OCI-LY3 (cell line): Measurements from ENCODE around the gene PATZ1.

Experiments
- H2AFZ ChIP-seq: fragments of 200-600, 300-600 bp; shearing (Covaris generic); 2 replicates; pipeline ENCODE4 v1.6.0; 2014; ENCODE audit warnings: antibody characterized with exemption, low read depth, low read length
- H3K27ac ChIP-seq: fragments of 200-600, 300-600 bp; sonication (generic); 2 replicates; pipeline ENCODE4 v1.5.1; 2014; ENCODE audit warnings: mild to moderate bottlenecking, low read length, moderate library complexity, mixed read lengths
- H3K27me3 ChIP-seq: fragments of 200-600, 300-600 bp; sonication (generic); 2 replicates; pipeline ENCODE4 v1.6.1; 2014; ENCODE audit warnings: low read depth, low read length, mixed read lengths
- H3K36me3 ChIP-seq: fragments of 200-600, 300-600 bp; sonication (generic); replicated peaks from 2 replicates; pipeline ENCODE3; 2014; ENCODE audit warnings: low read depth, low read length, mixed read lengths
- H3K4me1 ChIP-seq: fragments of 300-600, 200-600 bp; sonication (generic); 2 replicates; pipeline ENCODE4 v1.6.1; 2014; ENCODE audit warnings: low read length, mixed read lengths
- H3K4me2 ChIP-seq: fragments of 200-600, 300-600 bp; sonication (generic); 2 replicates; pipeline ENCODE4 v1.6.1; 2014; ENCODE audit warnings: low read length, mixed read lengths
- H3K4me3 ChIP-seq: fragments of 300-600, 200-600 bp; sonication (generic); 2 replicates; pipeline ENCODE4 v1.5.1; 2014; ENCODE audit warnings: antibody characterized with exemption, mild to moderate bottlenecking, low read length, moderate library complexity
- H3K79me2 ChIP-seq: fragments of 300-600, 200-600 bp; shearing (Covaris generic); 2 replicates; pipeline ENCODE4 v1.6.1; 2014; ENCODE audit warnings: mild to moderate bottlenecking, low read length, mixed read lengths
- H3K9ac ChIP-seq: fragments of 300-600, 200-600 bp; shearing (Covaris generic); 2 replicates; pipeline ENCODE4 v1.6.0; 2014; ENCODE audit warnings: mild to moderate bottlenecking, low read length, moderate library complexity
- H3K9me3 ChIP-seq: fragments of 200-600, 300-600 bp; shearing (Covaris generic); 2 replicates; pipeline ENCODE4 v1.6.1; 2014; ENCODE audit warnings: low read length, mixed read lengths; ENCODE audit not compliant: insufficient read depth
- H4K20me1 ChIP-seq: fragments of 200-600, 300-600 bp; sonication (generic); 2 replicates; pipeline ENCODE4 v1.6.1; 2016; ENCODE audit warnings: low read length, mixed read lengths; ENCODE audit not compliant: insufficient read depth
- CTCF ChIP-seq: fragments of 200-600, 300-600 bp; sonication (generic); IDR thresholded peaks from 2 replicates; pipeline ENCODE4 v1.5.1; 2014; ENCODE audit warnings: antibody characterized with exemption, low read length, low read depth
- EZH2phosphoT487 ChIP-seq: fragments of 200-600 bp; shearing (Covaris generic); IDR thresholded peaks from 2 replicates; pipeline ENCODE4 v1.6.1; 2018; ENCODE audit warnings: antibody characterized with exemption, mixed run types, low read depth

The PATZ1 gene

GRCh38 chr22:31281733-31282132 lies 64.4 kb downstream of the PATZ1 start:
- no peak overlapping the region for H3K4me2 ChIP-seq
- H3K4me1 ChIP-seq = no peaks in the 10 kb centered on the region
- no peak overlapping the region for H3K4me3 ChIP-seq
- no peak overlapping the region for H3K9ac ChIP-seq
- H3K27me3 ChIP-seq = no peaks in the 10 kb centered on the region
- no peaks in the 10 kb centered on the region for H3K79me2 ChIP-seq
- no peaks in the 10 kb centered on the region for H3K9me3 ChIP-seq
- H3K36me3 ChIP-seq = peaks cover 25% of the 10 kb centered on the region
- no peak for TF ChIP-seq CTCF
- no peaks in the 10 kb centered on the region for H4K20me1 ChIP-seq
- no peak overlapping the region for H2AFZ ChIP-seq
- H3K27ac ChIP-seq = no peak overlapping the region

DNA sequence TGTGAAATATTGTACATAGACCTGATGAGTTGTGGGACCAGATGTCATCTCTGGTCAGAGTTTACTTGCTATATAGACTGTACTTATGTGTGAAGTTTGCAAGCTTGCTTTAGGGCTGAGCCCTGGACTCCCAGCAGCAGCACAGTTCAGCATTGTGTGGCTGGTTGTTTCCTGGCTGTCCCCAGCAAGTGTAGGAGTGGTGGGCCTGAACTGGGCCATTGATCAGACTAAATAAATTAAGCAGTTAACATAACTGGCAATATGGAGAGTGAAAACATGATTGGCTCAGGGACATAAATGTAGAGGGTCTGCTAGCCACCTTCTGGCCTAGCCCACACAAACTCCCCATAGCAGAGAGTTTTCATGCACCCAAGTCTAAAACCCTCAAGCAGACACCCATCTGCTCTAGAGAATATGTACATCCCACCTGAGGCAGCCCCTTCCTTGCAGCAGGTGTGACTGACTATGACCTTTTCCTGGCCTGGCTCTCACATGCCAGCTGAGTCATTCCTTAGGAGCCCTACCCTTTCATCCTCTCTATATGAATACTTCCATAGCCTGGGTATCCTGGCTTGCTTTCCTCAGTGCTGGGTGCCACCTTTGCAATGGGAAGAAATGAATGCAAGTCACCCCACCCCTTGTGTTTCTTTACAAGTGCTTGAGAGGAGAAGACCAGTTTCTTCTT lies 66.2 kb downstream of the PATZ1 start:
- Histone ChIP-seq H3K4me2 (no peak overlapping the region), H4K20me1 (no peaks in the 10 kb centered on the region), H3K4me3 (no peak overlapping the region), H3K27me3 (no peaks in the 10 kb centered on the region), H3K79me2 (no peaks in the 10 kb centered on the region), H3K36me3 (peaks cover 34% of the 10 kb centered on the region), H3K9ac (no peak overlapping the region), H3K27ac (no peak overlapping the region), H3K4me1 (no peaks in the 10 kb centered on the region), H3K9me3 (no peaks in the 10 kb centered on the region), H2AFZ (no peak overlapping the region)
- TF ChIP-seq CTCF (no peak), EZH2phosphoT487 (no peak)

GRCh38 chr22:31279327-31279669 lies 66.8 kb downstream of the PATZ1 start:
- no peaks in the 10 kb centered on the region for H3K79me2 ChIP-seq
- no peak for TF ChIP-seq CTCF
- TF ChIP-seq EZH2phosphoT487 = no peak
- no peak overlapping the region for H3K9ac ChIP-seq
- no peaks in the 10 kb centered on the region for H3K9me3 ChIP-seq
- H2AFZ ChIP-seq = no peak overlapping the region
- H3K27ac ChIP-seq = no peak overlapping the region
- H3K36me3 ChIP-seq = peaks cover 39% of the 10 kb centered on the region
- no peak overlapping the region for H3K4me2 ChIP-seq
- no peaks in the 10 kb centered on the region for H3K27me3 ChIP-seq
- H4K20me1 ChIP-seq = no peaks in the 10 kb centered on the region
- no peak overlapping the region for H3K4me3 ChIP-seq
- H3K4me1 ChIP-seq = no peaks in the 10 kb centered on the region

DNA sequence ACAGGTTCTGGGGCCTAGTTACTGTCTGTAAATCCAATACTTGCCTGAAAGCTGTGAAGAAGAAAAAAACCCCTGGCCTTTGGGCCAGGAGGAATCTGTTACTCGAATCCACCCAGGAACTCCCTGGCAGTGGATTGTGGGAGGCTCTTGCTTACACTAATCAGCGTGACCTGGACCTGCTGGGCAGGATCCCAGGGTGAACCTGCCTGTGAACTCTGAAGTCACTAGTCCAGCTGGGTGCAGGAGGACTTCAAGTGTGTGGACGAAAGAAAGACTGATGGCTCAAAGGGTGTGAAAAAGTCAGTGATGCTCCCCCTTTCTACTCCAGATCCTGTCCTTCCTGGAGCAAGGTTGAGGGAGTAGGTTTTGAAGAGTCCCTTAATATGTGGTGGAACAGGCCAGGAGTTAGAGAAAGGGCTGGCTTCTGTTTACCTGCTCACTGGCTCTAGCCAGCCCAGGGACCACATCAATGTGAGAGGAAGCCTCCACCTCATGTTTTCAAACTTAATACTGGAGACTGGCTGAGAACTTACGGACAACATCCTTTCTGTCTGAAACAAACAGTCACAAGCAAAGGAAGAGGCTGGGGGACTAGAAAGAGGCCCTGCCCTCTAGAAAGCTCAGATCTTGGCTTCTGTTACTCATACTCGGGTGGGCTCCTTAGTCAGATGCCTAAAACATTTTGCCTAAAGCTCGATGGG lies 67.4 kb downstream of the PATZ1 start:
- no peaks in the 10 kb centered on the region for H3K4me1 ChIP-seq
- H3K4me3 ChIP-seq = no peak overlapping the region
- no peaks in the 10 kb centered on the region for H3K79me2 ChIP-seq
- no peaks in the 10 kb centered on the region for H3K9me3 ChIP-seq
- no peaks in the 10 kb centered on the region for H4K20me1 ChIP-seq
- no peaks in the 10 kb centered on the region for H3K27me3 ChIP-seq
- H3K27ac ChIP-seq = no peak overlapping the region
- no peak overlapping the region for H3K4me2 ChIP-seq
- TF ChIP-seq EZH2phosphoT487 = no peak
- TF ChIP-seq CTCF = no peak
- no peak overlapping the region for H3K9ac ChIP-seq
- H2AFZ ChIP-seq = no peak overlapping the region
- H3K36me3 ChIP-seq = peaks cover 43% of the 10 kb centered on the region
